ENCODE measurements around the gene PLEKHG3. TPM values are rescaled to one million over a fixed set of nuclear protein-coding genes. Genes with fewer than 3 reads are reported as not detected.
A peak's percentile ranks its signal among the peaks of the same experiment; 100 is the strongest.

The PLEKHG3 gene
- total RNA-seq, 1 experiment from 2014 or later, result 22.4 TPM

DNA sequence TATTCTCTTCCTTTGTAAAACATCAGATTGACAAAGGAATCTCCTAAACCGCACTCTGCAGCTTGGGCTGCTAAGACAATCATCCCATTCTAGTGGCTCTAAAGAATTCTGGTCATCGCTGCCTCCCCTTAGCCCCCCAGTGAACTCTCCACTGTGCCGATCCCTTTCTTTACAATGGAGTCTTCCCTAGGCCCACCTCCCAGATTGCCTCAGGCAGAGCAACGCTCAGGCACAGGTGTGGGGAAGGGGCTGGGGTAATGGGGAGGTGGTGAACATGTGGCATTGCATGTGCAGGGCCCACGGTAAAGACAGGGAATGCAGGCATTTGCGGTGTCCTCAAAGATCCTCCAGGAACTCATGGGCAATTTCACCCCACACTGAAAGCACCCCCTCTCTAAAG lies 86.3 kb downstream of the PLEKHG3 start:
- Histone ChIP-seq H3K27me3 (no peaks in the 10 kb centered on the region), H3K4me3 (no peak overlapping the region), H3K36me3 (no peaks in the 10 kb centered on the region), H3K27ac (no peak overlapping the region), H3K4me1 (no peaks in the 10 kb centered on the region), H3K9me3 (replicated peaks) (no peaks in the 10 kb centered on the region)
- DNase-seq, result no peak

DNA sequence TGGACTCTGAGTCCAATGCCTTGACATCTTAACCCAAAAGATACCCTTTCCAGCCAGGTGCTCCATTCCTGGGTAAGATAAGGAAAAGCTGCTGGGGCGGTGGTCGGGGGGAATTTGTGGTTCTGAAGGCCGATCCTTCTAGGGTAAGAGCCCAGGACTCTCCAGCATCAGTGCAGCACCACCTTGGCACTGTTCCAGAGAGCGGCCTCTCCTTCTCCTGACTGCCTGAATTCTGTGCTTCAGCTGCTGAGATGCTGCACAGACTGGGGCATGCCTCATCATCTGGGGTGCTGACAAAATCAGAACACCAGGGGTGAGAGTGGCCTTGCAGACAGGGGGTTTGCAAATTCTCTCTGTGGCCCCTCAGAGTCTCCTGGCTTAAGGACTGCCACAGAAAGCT lies 88.0 kb downstream of the PLEKHG3 start:
- H3K4me1 ChIP-seq, result no peaks in the 10 kb centered on the region
- no peak overlapping the region for H3K4me3 ChIP-seq
- peak in 1 of 2 experiments; percentile 13 for DNase-seq
- H3K36me3 ChIP-seq, result no peaks in the 10 kb centered on the region
- H3K9me3 ChIP-seq (replicated peaks), result no peaks in the 10 kb centered on the region
- H3K27ac ChIP-seq, result no peak overlapping the region
- H3K27me3 ChIP-seq, result no peaks in the 10 kb centered on the region

DNA sequence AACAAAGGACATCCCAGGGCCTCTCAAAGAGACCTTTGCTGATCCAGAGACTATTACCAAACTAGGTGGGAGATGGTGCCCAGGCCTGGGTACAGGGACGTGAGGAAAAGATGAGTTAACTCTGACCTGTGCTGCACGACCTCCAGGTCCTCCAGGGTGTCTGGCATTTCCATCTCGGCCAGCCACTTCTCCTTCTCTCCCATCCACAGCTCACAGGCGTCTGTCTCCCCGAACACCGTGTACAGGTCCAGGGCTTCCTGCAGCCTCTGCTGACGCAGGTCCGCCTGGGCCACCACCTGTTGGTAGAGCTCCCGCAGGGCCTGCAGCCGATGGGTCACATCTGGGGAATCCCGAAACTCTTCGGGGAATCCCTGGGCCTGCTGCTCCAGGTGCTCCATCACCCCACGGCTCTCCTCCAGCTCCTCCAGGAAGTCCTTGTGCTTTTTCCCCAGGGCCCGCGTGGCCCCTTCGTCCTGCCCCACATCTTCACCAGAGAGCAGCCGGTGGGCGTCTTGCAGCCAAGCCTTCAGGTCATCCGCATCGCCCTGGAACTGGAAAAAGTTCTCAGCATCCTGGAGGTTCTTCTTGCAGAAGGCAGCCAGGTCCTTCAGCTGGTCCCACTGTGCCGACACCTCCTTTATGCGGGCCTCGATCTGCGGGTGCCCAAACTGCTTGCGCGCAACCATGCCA lies 88.8 kb downstream of the PLEKHG3 start:
- no peaks in the 10 kb centered on the region for H3K9me3 ChIP-seq (replicated peaks)
- no peak for DNase-seq
- H3K4me3 ChIP-seq, result no peak overlapping the region
- H3K27ac ChIP-seq, result no peak overlapping the region
- no peaks in the 10 kb centered on the region for H3K27me3 ChIP-seq
- H3K4me1 ChIP-seq, result no peaks in the 10 kb centered on the region
- no peaks in the 10 kb centered on the region for H3K36me3 ChIP-seq

DNA sequence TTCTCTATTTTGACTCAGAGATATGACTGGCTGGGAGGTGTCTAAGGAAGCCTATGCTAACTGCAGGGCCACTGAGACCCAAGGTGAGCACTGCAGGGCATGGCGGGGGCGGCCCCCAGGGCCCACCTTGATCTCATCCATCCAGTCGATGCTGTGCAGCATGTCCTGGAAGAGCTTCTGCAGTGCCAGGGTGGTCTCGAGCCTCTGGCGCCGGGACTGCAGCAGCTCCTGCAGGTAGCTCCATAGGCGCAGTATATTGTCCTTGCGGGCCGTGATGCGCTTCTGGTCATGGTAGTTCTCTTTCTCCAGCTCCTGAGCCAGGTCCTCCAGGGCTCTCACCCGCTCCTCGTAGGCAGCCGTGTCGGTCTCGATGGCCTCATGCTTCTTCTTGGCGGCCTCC lies 91.0 kb downstream of the PLEKHG3 start:
- no peak for DNase-seq

DNA sequence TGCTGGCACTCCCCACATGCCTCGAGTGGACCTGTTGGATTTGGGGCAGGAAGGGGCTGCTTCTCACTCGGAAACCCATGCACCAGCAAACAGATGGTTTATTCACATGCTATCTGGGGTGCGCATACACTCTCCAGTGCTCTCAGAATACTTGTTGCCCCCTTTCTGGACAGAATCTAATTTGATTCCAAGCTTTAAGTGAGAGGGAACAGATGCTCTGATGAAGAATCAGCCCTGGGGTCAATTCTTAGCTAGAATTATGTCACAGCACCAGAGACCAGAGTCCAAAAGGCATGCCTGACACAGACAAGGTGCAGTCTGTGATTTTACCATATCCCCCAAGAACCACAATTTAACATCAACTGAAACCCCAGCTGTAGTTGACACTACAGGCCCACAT lies 91.7 kb downstream of the PLEKHG3 start:
- no peaks in the 10 kb centered on the region for H3K36me3 ChIP-seq
- H3K27me3 ChIP-seq, result no peaks in the 10 kb centered on the region
- DNase-seq, result no peak
- H3K4me1 ChIP-seq, result no peaks in the 10 kb centered on the region
- no peaks in the 10 kb centered on the region for H3K9me3 ChIP-seq (replicated peaks)
- H3K4me3 ChIP-seq, result no peak overlapping the region
- H3K27ac ChIP-seq, result no peak overlapping the region

More for the DNA sequence above, 91.0 kb downstream of the PLEKHG3 start:
- Histone ChIP-seq H3K27ac (no peak overlapping the region), H3K36me3 (no peaks in the 10 kb centered on the region), H3K4me3 (no peak overlapping the region), H3K9me3 (replicated peaks) (no peaks in the 10 kb centered on the region), H3K4me1 (no peaks in the 10 kb centered on the region), H3K27me3 (no peaks in the 10 kb centered on the region)

DNA sequence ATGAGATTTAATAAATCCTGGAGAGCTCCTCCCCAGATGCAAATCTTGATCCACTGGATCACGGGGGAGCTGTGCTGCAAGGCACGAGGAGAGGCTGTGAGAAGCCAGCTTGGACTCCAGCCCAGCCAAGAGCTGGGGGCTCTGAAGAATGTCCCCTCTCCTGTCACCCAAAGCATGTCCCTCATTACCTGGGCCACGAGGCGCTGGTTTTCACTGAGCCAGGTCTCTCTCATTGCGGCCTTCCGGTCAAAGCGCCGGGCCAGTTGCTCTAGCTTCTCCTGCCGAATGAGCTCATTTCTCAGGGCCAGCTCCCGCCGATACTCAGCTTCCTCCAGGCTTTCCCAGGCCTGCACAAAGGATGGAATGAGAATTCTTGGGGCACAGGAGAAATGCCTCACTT lies 92.1 kb downstream of the PLEKHG3 start:
- Histone ChIP-seq H3K27ac (no peak overlapping the region), H3K9me3 (replicated peaks) (no peaks in the 10 kb centered on the region), H3K4me1 (no peaks in the 10 kb centered on the region), H3K27me3 (no peaks in the 10 kb centered on the region), H3K36me3 (no peaks in the 10 kb centered on the region), H3K4me3 (no peak overlapping the region)
- DNase-seq, result no peak

DNA sequence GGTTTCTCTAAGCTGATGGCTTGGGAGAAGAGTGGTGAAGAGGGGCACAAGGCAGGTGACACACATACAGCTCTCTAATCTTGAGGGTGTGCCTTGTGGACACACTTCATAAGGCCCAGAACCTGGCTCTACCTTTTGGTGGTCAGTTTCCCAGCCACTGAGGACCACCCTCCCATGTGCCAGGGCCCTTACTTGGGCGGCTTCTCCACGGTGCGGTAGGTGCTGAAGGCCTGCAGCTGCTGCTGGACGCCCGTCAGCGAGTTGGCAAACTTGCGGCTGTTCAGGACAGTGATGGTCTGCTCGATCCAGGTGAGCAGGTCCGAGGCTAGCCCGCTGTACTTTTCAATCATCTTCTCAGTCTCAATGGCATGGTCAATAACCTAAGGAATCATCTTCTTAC lies 95.3 kb downstream of the PLEKHG3 start:
- DNase-seq, result no peak
- no peaks in the 10 kb centered on the region for H3K27me3 ChIP-seq
- H3K4me1 ChIP-seq, result no peaks in the 10 kb centered on the region
- no peaks in the 10 kb centered on the region for H3K9me3 ChIP-seq (replicated peaks)
- H3K36me3 ChIP-seq, result no peaks in the 10 kb centered on the region
- H3K4me3 ChIP-seq, result no peak overlapping the region
- no peak overlapping the region for H3K27ac ChIP-seq

Other genes starting within 250 kb of the PLEKHG3 start
- 2.4 and 2.5 TPM in 2 replicates for gene AKAP5, start 238.9 kb upstream of the PLEKHG3 start, total RNA-seq (2014; rRNA removed; shearing (Covaris generic))
- 4.8 and 7.0 TPM in 2 replicates for gene ZBTB25, start 200.6 kb upstream of the PLEKHG3 start, total RNA-seq (2014; rRNA removed; shearing (Covaris generic))
- 30.1 and 37.3 TPM in 2 replicates for gene ZBTB1, start 199.7 kb upstream of the PLEKHG3 start, total RNA-seq (2014; rRNA removed; shearing (Covaris generic))
- 1.8 and 1.9 TPM in 2 replicates for gene HSPA2, start 163.7 kb upstream of the PLEKHG3 start, total RNA-seq (2014; rRNA removed; shearing (Covaris generic))
- 0.24 and 0.56 TPM in 2 replicates for gene PPP1R36, start 154.5 kb upstream of the PLEKHG3 start, total RNA-seq (2014; rRNA removed; shearing (Covaris generic))
- 1.4 TPM in 2 replicates for gene SPTB, start 175.5 kb downstream of the PLEKHG3 start, total RNA-seq (2014; rRNA removed; shearing (Covaris generic))
- gene CHURC1, start 210.0 kb downstream of the PLEKHG3 start, total RNA-seq (2014; rRNA removed; shearing (Covaris generic)), result 33.1 and 33.3 TPM in 2 replicates
- gene GPX2, start 238.3 kb downstream of the PLEKHG3 start, total RNA-seq (2014; rRNA removed; shearing (Covaris generic)), result not detected in 2 replicates

Measured in SJCRH30 (cell line).